ENCODE data around the gene MPG.
A peak's percentile ranks its signal among the peaks of the same experiment; 100 is the strongest.
"Not testable (repeated sequence)": the region's sequence is repeated elsewhere in the genome, so short reads cannot be mapped to it uniquely, and the experiment has no call there.

The MPG gene

DNA sequence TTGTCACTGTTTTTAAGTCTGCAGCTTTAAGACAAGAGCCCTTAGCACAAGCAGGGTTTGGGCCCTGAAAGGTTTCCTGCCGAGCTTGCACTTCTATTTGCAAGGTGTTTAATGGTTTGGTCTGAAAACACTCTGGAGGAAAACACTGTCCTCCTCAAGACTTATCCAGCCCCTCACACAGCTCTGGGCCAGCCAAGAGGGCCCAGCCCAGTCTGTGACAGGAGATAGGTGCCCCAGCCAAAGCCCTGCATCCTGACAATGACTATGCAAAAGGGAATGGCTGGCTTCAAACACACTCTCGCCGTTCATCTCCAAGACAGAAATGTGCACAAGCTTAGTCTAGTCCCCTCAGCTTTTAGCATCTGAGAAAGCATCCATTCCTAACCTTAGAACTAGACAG, 26.9 kb downstream of the MPG start:
- DNase-seq (ENCODE audit: extremely low spot score, insufficient read length, low read depth) (no peak), FAIRE-seq (no peak)

GRCh38 chr16:105521-105920, 27.5 kb downstream of the MPG start:
- DNase-seq (ENCODE audit: extremely low spot score, insufficient read length, low read depth) (no peak), FAIRE-seq (no peak)

DNA sequence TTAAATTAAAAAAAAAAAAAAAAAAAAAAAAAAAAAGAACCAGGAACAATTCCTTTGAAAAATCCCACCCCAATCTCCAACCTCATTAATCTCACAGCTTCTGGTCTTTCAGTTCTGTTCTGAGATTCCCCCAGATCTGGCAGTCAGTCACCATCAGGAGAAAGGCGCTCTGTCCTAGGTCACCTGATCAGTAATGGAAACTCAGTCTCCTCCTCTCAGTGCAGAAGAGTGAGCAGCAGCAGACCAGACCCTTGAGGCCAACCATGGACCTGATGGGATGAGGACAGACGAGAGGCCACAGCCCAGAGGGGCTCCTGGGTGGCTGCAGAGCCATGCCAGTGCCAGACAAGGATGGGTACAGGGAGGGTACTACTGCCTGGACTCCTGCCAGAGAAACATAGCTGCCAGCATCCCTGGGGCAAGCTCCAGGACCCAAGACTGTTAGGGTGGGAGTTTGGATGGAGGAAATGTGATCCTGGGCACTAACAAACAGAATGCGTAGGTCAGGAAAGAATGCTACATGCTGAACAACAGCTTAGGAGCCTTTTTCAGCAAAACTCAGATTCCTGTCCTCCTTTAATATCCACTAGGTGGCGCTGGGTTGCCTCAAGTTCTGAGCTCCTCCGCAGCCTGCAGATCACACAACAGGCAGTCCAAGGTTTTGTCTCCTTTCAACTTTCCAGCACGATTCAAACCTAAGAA, 28.7 kb downstream of the MPG start:
- DNase-seq (ENCODE audit: extremely low spot score, insufficient read length, low read depth) = peak; percentile 65
- FAIRE-seq = peak; percentile 85

- DNase-seq (ENCODE audit: extremely low spot score, insufficient read length, low read depth) (no peak), FAIRE-seq (no peak)
Measured at GRCh38 chr16:112153-112840, 34.3 kb downstream of the MPG start.

DNA sequence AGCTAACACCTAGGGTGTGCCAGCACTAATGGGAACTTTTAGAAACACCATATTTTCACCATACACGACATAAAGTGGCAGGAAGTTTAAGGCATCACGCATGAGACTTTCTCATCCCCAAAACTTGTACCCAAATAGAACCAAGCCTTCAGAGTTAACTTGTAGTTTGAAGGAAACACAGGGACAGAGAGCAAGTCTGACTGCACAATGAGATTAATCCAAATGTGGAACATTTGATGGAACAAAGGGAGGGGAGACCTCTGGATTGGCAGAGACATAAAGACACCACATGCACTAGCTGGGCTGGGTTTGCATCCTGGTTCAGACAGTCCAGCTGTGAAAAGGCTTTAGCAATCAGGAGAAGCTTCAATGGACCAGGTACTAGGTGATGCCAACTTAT, 36.3 kb downstream of the MPG start:
- FAIRE-seq = no peak
- DNase-seq (ENCODE audit: extremely low spot score, insufficient read length, low read depth) = no peak

DNA sequence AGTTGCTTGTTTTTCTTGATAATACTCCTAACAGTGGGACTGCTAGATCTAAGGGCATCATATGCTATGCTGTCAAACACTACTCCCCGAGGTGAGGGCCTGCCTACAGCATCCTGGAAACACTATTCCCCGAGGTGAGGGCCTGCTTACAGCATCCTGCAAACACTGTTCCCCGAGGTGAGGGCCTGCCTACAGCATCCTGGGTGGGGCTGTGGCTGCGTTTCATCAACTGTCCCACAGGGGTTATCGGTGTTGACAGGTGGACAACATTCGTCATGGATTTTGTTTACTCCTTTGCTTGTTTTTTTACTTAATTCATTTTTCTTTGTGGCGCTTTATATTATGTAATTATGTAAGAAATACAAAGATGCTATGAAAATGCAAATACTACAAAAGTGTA, 38.0 kb downstream of the MPG start:
- FAIRE-seq = no peak

DNA sequence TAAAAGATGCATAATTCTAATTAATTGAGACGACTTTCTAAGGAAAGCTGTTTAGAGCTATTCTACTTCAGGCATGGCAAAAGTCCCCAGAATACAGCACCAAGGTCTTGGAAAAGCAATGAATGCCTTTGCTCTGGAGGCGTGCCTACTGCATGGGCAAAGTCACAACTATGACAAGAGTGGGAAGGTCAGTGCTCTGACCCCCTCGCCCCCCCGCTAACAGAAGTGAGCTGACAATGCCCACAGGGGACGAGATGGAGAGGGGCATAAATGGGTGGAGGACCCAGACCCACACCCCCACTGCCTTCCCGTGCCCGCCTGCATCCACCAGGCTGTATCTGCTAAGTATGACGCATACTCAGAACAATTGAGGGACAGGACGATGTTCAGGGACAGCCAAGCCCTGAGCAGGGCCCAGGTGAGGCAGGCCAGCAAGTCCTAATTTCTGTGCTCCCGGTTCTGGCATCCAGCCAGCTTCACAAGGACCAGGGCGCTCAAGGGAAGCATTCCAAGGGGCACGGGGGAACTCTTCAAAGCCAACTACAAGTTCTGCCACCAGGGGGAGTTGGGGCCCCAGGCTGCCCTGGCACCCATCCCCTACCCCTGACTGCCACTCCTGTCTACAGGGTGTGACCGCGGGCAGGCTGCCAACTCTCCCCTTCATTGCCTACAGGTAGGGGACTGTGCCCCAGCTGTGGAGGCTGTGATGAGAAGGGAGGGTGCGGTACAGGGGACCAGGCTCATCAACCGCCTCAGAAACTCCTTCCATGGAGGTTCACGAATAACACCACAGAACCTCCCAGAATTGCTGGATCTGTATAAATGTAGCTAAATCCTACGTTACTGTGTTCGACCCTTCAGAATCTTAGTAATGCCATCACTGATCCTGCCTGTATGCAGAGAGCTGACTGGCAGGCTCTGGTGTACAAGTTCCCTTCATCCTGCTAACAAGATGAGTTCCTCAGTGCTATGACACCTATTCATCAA, 39.6 kb downstream of the MPG start:
- FAIRE-seq = no peak
- DNase-seq (ENCODE audit: extremely low spot score, insufficient read length, low read depth) = peak; percentile 54

More for the DNA sequence above, 38.0 kb downstream of the MPG start:
- DNase-seq (ENCODE audit: extremely low spot score, insufficient read length, low read depth) = no peak

DNA sequence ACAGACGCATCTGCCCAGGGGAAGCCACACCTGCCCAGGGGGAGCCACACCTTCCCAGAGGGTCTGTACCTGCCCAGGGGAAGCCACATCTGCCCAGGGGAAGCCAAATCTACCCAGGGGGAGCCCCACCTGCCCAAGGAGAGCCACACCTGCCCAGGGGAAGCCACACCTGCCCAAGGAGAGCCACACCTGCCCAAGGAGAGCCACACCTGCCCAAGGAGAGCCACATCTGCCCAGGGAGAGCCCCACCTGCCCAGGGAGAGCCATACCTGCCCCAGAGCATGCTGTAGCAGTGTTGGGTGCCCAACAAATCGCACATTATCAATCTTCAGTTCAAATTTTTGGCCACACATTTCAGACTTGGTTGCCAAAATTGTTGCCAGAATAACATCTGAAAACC, 40.8 kb downstream of the MPG start:
- FAIRE-seq = no peak
- no peak for DNase-seq (ENCODE audit: extremely low spot score, insufficient read length, low read depth)

DNA sequence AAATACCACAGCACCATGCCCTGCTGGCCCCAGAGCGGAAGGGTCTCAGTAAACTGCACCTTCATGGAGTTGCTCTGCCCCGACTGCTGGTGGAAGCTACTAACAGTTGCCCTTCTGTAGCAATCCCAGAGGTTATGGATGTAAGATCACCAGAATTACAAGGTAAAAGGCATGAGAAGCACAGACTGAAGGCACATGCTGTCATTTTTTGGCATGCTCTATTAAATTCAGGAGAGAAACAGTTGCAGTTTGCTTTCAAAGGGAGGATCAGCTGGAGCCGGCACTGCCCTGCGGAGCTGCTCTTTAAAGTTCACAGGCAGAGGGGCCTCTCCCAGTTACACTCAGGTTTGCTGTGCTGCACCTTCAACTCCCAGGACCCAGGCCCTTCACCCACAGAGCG, 41.3 kb downstream of the MPG start:
- FAIRE-seq (no peak), DNase-seq (ENCODE audit: extremely low spot score, insufficient read length, low read depth) (no peak)

DNA sequence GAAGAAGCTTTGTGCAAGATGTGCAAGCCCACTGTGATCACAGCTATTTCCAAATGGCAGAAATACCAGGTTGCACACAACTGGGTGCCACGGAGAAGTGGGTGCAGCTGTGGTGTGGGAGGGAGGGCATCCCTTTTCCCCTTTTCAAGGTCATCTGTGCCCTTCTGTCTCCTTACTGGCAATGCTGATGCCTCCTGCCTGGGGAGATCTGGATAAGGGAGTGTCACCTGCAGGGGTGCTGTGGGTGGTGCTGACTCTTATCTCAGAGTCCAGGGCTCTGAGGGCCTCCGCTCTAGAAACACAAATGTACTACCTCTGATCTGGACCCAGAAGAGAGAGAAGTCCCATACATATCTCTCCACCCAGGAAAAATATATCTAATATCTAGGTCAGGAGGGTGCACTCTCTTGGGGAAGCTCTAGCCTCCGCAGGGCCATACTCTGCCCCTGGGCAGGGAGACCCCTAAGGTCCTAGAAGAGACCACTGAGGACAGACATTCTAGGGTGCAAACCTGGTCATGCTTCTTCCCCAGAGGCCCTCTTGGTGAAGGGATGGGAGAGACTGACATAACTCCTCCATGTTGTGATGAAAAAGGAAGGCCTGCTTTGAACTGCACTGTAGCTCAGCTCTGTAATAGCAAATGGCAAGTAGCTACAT, 41.9 kb downstream of the MPG start:
- FAIRE-seq (no peak), DNase-seq (ENCODE audit: extremely low spot score, insufficient read length, low read depth) (no peak)

DNA sequence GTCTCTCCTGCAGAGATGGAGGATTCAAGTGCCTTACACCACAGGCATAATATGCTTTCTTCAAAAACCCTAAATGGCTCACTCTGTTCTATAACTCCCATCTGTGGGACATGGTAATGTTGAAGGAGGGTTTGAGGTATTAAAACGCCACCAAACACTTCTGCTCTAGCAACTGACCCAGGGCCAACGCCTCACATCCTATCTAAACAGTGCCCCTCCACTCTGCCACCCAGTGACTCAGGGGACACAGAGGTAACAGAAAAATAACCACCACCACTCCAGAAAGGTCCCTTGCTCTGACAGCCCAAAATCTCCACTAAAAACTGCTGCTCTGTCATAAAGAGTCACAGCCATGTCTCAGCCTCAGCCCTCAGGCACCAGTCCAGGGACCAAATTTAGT, 42.7 kb downstream of the MPG start:
- FAIRE-seq = no peak
- DNase-seq (ENCODE audit: extremely low spot score, insufficient read length, low read depth) = no peak

GRCh38 chr16:122361-122760, 44.3 kb downstream of the MPG start:
- FAIRE-seq = no peak

GRCh38 chr16:123558-124350, 45.7 kb downstream of the MPG start:
- DNase-seq (ENCODE audit: extremely low spot score, insufficient read length, low read depth); FAIRE-seq: not testable (repeated sequence)

More at GRCh38 chr16:122361-122760, 44.3 kb downstream of the MPG start:
- DNase-seq (ENCODE audit: extremely low spot score, insufficient read length, low read depth) = no peak

GRCh38 chr16:125011-125410, 47.0 kb downstream of the MPG start:
- no peak for DNase-seq (ENCODE audit: extremely low spot score, insufficient read length, low read depth)
- FAIRE-seq = no peak

- DNase-seq (ENCODE audit: extremely low spot score, insufficient read length, low read depth) (no peak), FAIRE-seq (no peak)
Measured at GRCh38 chr16:129075-129474, 51.0 kb downstream of the MPG start.

DNA sequence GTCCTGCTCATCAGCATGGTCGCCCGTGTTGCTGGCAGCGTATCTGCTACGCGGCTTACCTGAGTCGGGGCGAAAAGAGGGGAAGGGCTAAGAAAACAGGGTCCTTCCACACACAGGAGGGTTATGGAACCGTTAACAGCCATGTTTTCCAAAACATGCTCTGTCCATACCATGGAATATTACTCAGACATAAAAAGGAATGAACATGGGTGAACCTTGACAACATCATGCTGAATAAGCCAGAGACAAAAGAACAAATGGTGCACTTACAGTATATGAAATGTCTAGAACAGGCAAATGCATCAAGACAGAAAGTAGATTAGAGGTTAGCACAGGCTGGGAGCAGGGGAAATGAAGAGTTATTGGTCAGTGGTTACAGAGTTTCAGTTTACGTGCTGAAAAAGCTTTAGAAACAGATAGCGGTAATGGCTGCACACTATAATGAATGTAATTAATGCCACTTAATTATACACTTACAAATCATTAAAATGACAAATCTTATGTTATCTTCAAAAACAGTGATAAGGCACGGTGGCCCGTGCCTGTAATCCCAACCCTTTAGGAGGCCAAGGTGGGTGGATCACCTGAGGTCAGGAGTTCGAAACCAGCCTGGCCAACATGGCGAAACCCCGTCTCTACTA, 52.6 kb downstream of the MPG start:
- FAIRE-seq = peak; percentile 9

GRCh38 chr16:132120-132519, 54.1 kb downstream of the MPG start:
- no peak for FAIRE-seq

More for the DNA sequence above, 52.6 kb downstream of the MPG start:
- DNase-seq (ENCODE audit: extremely low spot score, insufficient read length, low read depth) = no peak

DNA sequence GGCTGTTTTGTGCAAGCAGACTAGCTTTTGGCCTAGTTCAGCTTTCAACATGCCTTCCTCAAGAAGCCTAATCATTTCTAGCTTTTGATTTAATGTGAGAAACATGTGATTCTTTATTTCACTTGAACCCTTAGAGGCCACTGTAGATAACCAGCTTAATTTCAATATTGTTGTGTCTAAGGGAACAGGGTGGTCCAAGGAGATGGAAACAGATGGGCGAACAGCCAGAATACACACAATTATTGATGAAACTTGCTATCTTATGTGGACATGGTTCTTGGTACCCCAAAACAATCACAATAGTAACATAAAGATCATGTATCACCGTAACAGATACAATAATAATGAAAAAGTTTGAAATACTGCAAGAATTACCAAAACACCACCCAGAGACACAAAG, 55.7 kb downstream of the MPG start:
- no peak for FAIRE-seq
- no peak for DNase-seq (ENCODE audit: extremely low spot score, insufficient read length, low read depth)

More at GRCh38 chr16:132120-132519, 54.1 kb downstream of the MPG start:
- no peak for DNase-seq (ENCODE audit: extremely low spot score, insufficient read length, low read depth)
